Sigmoid colon (tissue), 4 donors: Measurements from ENCODE around the gene CACNG7.

ENCODE experiments used
- CTCF ChIP-seq, 4 experiments: fragments of 450-650 bp in 3 of 4; fragments of 200-600 bp in 1 of 4; IDR thresholded peaks; one replicate each; pipeline ENCODE4 v1.5.1; 2016 to 2019; ENCODE audit warnings: antibody characterized with exemption in 4 of 4, mild to moderate bottlenecking in 3 of 4, moderate library complexity in 2 of 4
- POLR2AphosphoS5 ChIP-seq, 4 donors: sonication (generic); formaldehyde crosslinking; IDR thresholded peaks; one replicate each; pipeline ENCODE4 v1.6.1; 2017; ENCODE audit warnings: antibody characterized with exemption in 4 of 4

DNA sequence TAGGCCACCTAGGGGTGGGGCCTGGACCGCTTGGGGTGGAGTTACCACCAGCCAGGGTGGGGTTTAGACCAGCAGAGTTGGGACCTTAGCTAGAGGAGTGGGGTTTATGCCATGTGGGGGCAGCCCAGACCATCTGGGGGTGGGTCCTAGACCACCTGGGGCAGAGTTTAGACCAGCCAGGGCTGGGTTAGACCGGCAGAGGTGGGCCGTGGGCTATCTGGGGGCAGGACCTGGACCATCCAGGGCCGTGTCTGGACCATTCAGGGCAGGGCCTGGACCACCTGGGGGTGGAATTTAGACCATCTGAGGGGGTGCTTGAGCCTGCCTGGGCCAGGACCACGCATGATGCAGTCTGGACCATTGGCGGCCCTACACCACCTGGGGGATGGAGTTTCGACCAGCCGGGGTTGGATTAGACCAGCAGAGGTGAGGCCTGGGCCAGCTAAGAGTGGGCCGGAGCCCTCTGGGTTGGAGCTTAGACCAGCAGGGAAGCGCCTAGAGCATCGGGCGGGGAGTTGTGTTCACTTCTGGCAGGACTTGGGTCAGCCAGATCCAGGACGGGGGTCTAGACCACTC lies 72.4 kb downstream of the CACNG7 start:
- TF ChIP-seq CTCF (IDR thresholded peaks at IDR 0.05) (no peak), POLR2AphosphoS5 (IDR thresholded peaks at IDR 0.05) (no peak)
